HG03139 (cell line): ENCODE results near the gene MEF2C.
A peak's percentile ranks its signal among the peaks of the same experiment; 100 is the strongest.

ENCODE experiments used
- ATAC-seq: cut with Tn5 transposase; IDR thresholded peaks from one replicate; pipeline ENCODE4 v1.9.1; 2021; ENCODE audit not compliant: unreplicated experiment

The MEF2C gene

GRCh38 chr5:88693071-88693932, 189.7 kb downstream of the MEF2C start:
- ATAC-seq: no peak

GRCh38 chr5:88691945-88692868, 190.8 kb downstream of the MEF2C start:
- no peak for ATAC-seq

DNA sequence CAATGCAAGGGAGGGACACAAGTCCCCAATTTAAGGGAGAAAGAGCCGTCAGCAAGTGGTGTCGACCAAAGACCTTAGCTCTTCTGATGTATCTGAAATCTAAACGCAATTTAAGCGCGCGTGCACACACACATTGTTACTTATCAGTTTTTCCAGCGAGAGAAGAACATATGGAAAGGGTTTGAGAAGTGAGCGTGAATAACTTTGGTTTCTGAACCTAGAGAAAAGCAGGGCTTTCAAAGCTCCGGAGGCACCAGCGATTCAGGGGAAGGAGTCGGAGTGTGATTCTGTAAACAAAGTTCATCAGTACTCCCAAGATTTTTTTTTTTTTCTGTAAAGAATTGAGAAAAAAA, 191.8 kb downstream of the MEF2C start:
- ATAC-seq: no peak

DNA sequence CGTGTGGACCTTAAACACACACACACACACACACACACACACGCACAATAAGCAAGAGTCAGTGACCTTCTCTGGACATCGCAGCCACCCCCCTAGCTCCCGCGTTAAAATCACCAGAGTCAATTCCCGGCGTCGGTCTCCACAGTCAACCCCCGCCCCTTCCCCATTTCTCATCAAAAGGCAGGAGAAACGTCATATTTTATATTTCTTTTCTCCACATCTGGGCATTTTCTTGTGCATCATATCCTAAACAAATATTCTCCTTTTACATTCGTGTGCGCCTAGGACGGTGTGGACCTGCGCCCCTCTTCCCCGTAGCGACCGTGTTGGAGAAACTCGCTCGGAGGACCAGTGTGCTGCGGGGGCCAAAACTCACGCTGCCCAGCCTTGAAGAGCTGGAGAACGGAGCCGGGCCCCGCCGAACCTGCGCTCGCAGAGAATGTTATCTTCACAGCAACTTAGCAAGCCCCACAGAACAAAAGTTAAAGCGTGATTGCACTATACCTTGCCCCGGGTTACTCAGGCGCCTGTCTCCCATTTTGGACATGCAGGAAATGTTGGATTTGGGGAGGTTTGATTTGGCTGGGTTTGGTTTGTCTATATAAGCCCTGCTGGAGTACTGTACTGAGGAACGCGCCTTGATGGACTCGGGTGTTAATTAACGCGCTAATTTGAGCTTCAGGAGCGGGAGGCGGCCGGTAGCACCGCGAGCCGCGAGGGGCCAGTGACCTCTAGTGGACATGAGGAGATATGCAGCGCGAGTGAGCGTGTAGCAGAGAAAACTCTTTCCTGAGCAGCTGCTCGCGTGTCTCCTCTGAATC, 192.4 kb downstream of the MEF2C start:
- peak; percentile 78 for ATAC-seq

DNA sequence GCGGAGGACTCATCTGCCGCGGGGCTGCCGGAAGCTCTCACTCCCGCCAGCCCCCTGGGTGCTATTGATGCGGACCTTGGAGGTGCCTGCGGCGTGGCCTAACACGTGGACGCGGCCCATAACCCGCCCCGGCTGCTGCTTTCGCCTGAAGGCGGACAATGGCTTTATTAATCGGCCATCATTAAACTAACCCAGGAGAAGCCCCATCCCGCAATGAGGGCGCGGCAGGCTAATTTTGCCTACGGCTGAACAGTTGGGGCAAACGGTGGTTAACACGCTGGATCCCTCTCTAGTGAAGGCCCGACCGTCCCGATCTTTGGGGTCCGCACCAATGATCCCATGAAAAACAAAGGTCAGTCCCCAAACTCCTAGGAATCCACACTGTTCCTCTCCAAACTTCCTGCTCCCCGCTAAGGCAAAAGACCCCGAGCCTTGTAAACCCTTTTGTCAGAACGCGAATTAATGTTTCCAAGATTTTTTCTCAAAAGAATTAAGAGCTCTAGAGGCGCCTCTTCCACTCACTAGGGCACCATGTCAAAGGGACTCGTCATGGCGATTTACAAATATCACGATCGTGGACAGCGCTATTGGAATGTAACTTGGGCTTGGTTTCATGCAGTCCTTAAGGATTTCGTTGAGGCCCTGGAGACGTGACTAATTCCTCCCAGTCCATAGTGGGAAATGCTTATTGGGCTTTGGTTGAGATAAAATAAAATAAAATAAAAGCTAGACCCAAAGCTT, 193.1 kb downstream of the MEF2C start:
- no peak for ATAC-seq

DNA sequence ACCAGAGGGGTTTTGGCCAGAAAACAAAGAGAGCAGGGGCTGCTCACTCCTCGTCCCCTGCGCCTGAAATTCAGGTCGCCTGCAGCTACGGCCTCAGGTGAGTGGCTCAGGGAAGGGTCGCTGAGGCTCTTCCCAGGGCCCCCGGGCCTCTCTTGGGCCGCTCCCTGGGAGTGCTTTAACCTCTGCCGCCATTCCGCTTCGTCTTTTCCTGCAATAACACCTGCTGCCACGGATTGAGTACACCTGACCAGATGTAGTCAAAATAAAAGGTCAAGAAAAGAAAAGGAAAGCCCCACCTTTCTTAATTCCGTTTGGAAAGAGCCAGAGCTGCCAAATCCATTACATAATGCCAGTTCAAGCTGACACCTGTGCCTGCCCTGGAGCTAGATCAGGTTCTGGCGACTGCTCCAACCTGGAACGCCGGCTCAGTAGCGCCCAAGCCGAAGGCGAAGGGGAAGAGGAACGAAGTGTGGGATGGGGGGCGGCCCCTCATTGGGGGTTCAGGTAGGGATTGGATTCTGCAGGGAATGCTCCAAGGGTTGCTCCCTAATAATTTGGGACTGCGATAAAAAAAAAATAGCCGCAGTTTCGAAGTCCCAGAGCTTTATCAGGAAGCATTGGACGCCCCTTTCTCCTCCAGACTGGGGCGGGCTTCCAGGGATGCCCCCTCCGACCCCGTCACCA, 193.9 kb downstream of the MEF2C start:
- no peak for ATAC-seq

DNA sequence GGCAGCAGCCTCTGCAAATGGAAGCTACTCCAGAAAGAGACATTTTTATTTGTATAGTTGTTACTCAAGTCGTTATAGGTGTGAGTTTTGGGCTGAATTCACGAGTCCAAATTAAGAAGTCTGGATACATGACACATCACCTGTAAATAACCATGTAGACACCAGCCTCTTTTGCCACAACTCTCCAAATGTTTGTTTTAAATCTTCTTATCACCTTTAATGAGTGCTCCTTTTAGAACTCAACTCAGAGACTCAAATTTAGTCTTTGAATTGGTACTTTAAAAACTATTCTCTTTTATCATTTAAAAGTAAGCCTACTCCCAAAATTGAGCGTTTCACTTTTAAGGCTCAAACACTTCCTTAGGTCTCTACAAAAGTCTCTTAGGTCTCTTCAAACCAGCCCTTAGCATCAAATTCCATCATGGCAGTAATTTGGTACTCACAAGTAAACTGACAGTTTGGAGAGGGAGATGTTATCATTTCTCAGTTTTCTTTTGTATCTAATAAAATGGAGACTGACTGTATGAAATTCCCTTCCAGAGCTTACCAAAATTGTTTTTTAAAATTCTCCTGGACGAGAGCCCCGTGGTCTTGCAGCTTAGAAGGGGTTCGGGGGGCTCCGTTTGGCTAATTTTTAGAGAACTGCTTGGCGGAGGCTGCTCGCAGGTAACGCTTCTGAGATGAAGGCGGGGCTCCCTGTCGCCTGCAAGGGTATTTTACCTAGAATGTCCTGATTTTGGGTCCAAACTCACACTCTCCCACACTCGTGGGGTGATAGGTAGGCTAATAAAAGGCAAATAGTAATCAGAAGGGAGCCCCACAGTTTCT, 194.6 kb downstream of the MEF2C start:
- no peak for ATAC-seq

GRCh38 chr5:88687373-88687911, 195.5 kb downstream of the MEF2C start:
- ATAC-seq: no peak

DNA sequence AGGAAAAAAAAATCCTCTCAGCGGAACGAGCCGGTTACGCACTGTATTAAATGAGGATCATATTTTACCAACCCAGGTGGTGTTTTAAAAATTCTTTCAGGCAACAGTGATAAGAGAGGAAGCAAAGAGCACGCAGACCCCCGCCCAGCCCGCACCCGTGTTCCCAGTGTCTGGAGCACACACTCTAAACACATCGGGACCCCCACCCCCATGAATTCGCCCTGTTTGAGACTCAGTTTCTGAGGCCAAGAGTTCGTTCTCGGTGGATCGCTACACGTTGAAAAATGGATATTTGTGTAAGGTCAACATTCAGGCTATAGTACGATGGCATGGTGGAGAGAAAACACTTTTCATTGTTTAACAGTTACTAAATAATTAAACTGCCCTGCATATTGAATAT, 196.3 kb downstream of the MEF2C start:
- ATAC-seq: no peak

DNA sequence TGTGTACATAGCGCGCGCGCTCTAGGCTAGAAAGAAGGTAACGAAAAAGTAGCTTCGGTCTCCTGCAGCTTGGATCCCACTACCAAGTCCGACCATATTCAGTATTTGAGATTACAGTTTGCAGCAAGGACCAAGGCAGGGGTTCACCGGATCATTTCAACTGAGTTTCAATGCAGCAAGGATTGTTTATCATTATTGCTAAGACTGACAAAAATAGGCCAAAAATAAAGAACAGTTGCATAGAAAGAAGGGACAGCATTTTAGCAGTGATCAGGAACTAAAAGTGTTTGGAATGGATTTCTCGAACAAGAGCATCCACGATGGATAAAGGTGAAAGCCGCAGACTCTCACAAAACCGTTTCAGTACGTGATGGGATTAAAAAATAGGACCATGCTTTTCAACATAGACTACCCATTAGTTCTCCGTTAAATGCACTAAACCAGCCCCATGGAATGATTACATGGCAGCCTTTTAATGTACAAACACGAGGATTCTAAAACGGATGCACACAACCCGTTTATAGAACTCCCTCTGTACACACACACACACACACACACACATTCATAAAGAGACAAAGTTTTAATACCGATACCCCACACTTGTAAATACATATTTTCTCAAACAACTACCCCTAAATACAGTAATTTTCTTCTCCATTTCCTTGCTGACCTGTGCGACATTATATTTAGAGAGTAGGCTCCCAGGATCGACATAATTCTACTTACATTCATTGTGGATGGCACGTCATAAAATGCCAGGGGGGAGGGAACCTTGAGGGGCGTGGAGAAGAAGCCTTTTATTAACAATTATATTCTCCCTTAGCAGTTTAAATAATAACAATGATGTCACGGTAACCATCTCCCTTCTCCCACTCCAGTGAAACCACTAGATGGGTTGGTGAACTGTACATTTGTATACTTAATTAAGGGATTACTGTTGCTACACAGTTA, 197.1 kb downstream of the MEF2C start:
- ATAC-seq: no peak

GRCh38 chr5:88683506-88684135, 199.4 kb downstream of the MEF2C start:
- no peak for ATAC-seq

- no peak for ATAC-seq
These were observed 200.1 kb downstream of the MEF2C start for GRCh38 chr5:88682881-88683361.

DNA sequence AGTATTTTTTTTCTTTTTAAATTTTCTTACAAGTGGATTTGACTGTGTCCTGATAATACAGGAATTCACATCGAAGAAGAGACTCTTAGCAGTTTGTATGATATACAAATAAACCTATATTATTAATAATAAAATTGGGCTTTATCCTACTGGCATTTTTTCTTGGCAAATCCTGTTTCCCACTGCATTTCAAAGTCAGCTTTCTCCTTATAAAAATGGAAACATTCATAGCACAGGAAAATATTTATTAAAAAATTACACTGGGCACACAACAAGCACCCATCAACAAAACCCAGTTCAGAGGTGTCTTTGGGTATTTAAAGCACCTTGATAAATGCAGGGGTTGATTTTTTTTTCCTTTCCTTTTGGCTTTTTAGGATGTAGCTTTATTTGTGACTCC, 200.9 kb downstream of the MEF2C start:
- no peak for ATAC-seq

DNA sequence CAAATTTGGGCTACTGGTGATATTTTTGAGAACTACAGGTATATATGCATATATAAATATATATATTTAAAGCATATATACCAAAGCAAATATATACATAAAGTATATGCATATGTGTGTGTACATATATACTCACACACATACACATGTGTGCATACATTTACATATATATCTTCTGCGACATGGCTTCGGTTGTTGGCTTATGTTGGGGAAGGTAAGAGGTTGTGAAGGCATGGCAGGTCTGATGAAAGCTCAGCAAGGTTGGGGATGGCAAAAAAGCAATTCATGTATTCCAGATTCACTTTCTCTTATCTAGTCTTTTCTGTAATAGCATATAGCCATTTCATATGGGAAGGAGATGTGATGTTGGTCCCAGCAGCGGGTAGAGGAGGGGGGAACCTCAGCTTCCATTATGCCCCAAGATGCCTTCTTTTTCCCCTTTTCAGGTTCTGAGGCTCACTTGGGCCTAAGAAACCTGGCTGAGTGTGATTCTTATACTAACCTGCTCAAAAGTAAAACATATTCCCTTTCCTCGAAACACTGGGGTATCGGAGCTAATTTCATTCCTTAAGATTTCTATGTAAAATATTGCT, 201.7 kb downstream of the MEF2C start:
- ATAC-seq: no peak

GRCh38 chr5:88680253-88681132, 202.5 kb downstream of the MEF2C start:
- ATAC-seq: peak; percentile 77

DNA sequence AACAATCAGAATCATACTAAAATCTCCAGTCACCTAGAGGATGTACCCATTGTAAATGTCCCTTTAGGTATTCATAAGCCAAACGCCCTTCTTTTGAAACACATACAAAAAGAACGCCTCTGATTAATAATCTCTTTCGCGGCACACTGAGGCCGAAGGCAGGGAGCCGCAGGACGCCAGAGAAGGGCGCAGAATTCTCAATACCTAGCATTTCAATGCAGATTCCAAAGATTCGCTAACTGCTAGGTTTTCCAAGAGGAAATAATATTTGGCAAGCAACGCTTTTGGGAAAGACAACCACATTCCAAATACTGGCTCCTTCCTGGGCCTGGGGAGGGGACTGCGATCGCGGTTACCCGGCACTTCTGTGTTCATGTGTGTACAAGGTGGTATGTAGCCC, 203.3 kb downstream of the MEF2C start:
- ATAC-seq: no peak
